K562 (cell line): ENCODE results near the gene UBE3B. TPM values are rescaled to one million over a fixed set of nuclear protein-coding genes. Genes with fewer than 3 reads are reported as not detected.

Experiments used
- ATAC-seq: fragments of 200-7000 bp; cut with Tn5 transposase; 3 replicates; pipeline ENCODE4 v1.9.1; 2020; ENCODE audit warnings: moderate library complexity
- BruUV-seq: library from RNA; stranded (reverse); fragments of 400-500 nt; replicated peaks from 2 replicates; lab custom pipeline; 2021; lab: Mats Ljungman, UMichigan
- CTCF ChIA-PET: fragments of 300-600 bp; formaldehyde crosslinking; extraction: SDS; loops from one replicate; lab custom pipeline; 2021; ENCODE audit warnings: low intra/inter-chr PET ratio; lab: Yijun Ruan, JAX
- POLR2A ChIA-PET: fragments of 300-600, 350-650 bp; sonication (Branson Sonifier 250); formaldehyde crosslinking; extraction: SDS; loops from one replicate; lab custom pipeline; 2021; ENCODE audit warnings: antibody characterized with exemption, inconsistent platforms; lab: Yijun Ruan, JAX
- DNase-seq, 4 experiments: peaks; one replicate each; pipeline versions ENCODE4 v3.0.0 to v3.0.0-alpha.2; 2011 to 2018; ENCODE audit warnings: low spot score in 3 of 4, mixed read lengths in 3 of 4; ENCODE audit errors: extremely low read depth in 1 of 4
- FAIRE-seq: peaks from 2 replicates; lab custom pipeline; 2011; peaks lifted over from hg19 to GRCh38; lab: Jason Lieb, UNC
- H2AFZ ChIP-seq: 2 replicates; pipeline ENCODE4 v1.6.0; 2011; ENCODE audit warnings: low read depth, low read length, control low read depth, inconsistent platforms
- H3K27ac ChIP-seq: fragments of 200-600 bp; 3 replicates; pipeline ENCODE4 v1.8.0; 2011; ENCODE audit warnings: low read depth, mild to moderate bottlenecking, control low read depth, inconsistent platforms, low read length, moderate library complexity, mixed read lengths; ENCODE audit errors: extremely low read depth
- H3K27me3 ChIP-seq, 2 experiments: fragments of 300-600 bp in 1 of 2; 2 replicates in 1 of 2; 3 replicates in 1 of 2; pipeline versions ENCODE4 v1.6.0 to v1.8.0; 2011; ENCODE audit warnings: inconsistent platforms in 2 of 2, low read length in 2 of 2, mild to moderate bottlenecking in 1 of 2, mixed read lengths in 1 of 2, moderate library complexity in 1 of 2; ENCODE audit not compliant: control insufficient read depth in 2 of 2, insufficient read depth in 2 of 2
- H3K36me3 ChIP-seq: fragments of 300-600 bp; 3 replicates; pipeline ENCODE4 v1.8.0; 2011; ENCODE audit warnings: mild to moderate bottlenecking, low read length, inconsistent platforms; ENCODE audit not compliant: control insufficient read depth, insufficient read depth
- H3K4me1 ChIP-seq, 2 experiments: fragments of 200-600 bp in 1 of 2; replicated peaks in 1 of 2; 2 replicates in 1 of 2; 3 replicates in 1 of 2; pipeline versions ENCODE4 v1.5.1 to v1.8.0; 2011; ENCODE audit warnings: inconsistent platforms in 2 of 2, low read length in 2 of 2, mild to moderate bottlenecking in 1 of 2, mixed read lengths in 1 of 2, moderate library complexity in 1 of 2; ENCODE audit not compliant: control insufficient read depth in 2 of 2, insufficient read depth in 2 of 2
- H3K4me2 ChIP-seq: 2 replicates; pipeline ENCODE4 v1.6.1; 2011; ENCODE audit warnings: low read length, control low read depth, inconsistent platforms, mixed read lengths; ENCODE audit not compliant: insufficient read depth
- H3K4me3 ChIP-seq: fragments of 200-600 bp; sonication (generic), shearing (Covaris generic); 2 replicates; pipeline ENCODE4 v1.5.1; 2016; ENCODE audit warnings: control low read depth, inconsistent platforms
- H3K79me2 ChIP-seq: fragments of 200-600 bp; 3 replicates; pipeline ENCODE4 v1.8.0; 2011; ENCODE audit warnings: low read length, inconsistent platforms; ENCODE audit not compliant: control insufficient read depth, insufficient read depth
- H3K9ac ChIP-seq, 2 experiments: 2 replicates each; pipeline versions ENCODE4 v1.6.0 to v1.6.1; 2011; ENCODE audit warnings: low read depth in 2 of 2, low read length in 2 of 2, control low read depth in 1 of 2, inconsistent platforms in 1 of 2, mild to moderate bottlenecking in 1 of 2, mixed read lengths in 1 of 2; ENCODE audit not compliant: insufficient read depth in 1 of 2
- H3K9me1 ChIP-seq: one replicate; pipeline ENCODE4 v1.6.0; 2011; ENCODE audit warnings: inconsistent platforms, mild to moderate bottlenecking, low read length, moderate library complexity; ENCODE audit not compliant: control insufficient read depth, insufficient read depth
- H3K9me3 ChIP-seq: replicated peaks from 2 replicates; pipeline ENCODE4 v1.5.1; 2011; ENCODE audit warnings: low read depth, low read length, inconsistent platforms; ENCODE audit not compliant: control insufficient read depth, insufficient read depth
- H4K20me1 ChIP-seq: replicated peaks from 2 replicates; pipeline ENCODE4 v1.6.1; 2011; ENCODE audit warnings: low read length, inconsistent platforms, mixed read lengths; ENCODE audit not compliant: control insufficient read depth, insufficient read depth
- EP300 ChIP-seq: IDR thresholded peaks from 2 replicates; pipeline ENCODE4 v1.6.1; 2012; ENCODE audit warnings: low read length, improper control_type of control experiment
- HDAC8 ChIP-seq: fragments of 450-650 bp; IDR thresholded peaks from 2 replicates; pipeline ENCODE4 v1.6.1; 2016; ENCODE audit warnings: mild to moderate bottlenecking, missing genetic modification characterization, moderate library complexity, missing compliant biosample characterization
- HMG20A ChIP-seq: fragments of 450-650 bp; formaldehyde crosslinking; conservative IDR thresholded peaks from 2 replicates; pipeline ENCODE4 v1.4.0; 2020; ENCODE audit warnings: mild to moderate bottlenecking, mixed read lengths
- KLF1 ChIP-seq: fragments of 450-650 bp; IDR thresholded peaks from 2 replicates; pipeline ENCODE4 v1.6.1; 2016; ENCODE audit warnings: missing genetic modification characterization, missing compliant biosample characterization
- NONO ChIP-seq, 2 experiments: fragments of 200-400 bp in 1 of 2; fragments of 450-650 bp in 1 of 2; formaldehyde crosslinking in 1 of 2; IDR thresholded peaks; 2 replicates each; pipeline ENCODE4 v1.6.1; 2017; ENCODE audit warnings: low read depth in 2 of 2, mild to moderate bottlenecking in 2 of 2, moderate library complexity in 2 of 2, low read length in 1 of 2
- OTX1 ChIP-seq: fragments of 450-650 bp; formaldehyde crosslinking; IDR thresholded peaks from 2 replicates; pipeline ENCODE4 v1.4.0; 2022; ENCODE audit warnings: mild to moderate bottlenecking
- PRPF4 ChIP-seq: fragments of 200-400 bp; formaldehyde crosslinking; IDR thresholded peaks from one replicate; pipeline ENCODE4 v1.6.1; 2017; ENCODE audit warnings: low read length, low read depth, mild to moderate bottlenecking; ENCODE audit not compliant: insufficient read depth, poor library complexity, severe bottlenecking
- RNF2 ChIP-seq: sonication (generic); IDR thresholded peaks from 2 replicates; pipeline ENCODE4 v1.6.1; 2016
- SFPQ ChIP-seq: fragments of 200-400 bp; formaldehyde crosslinking; IDR thresholded peaks from 2 replicates; pipeline ENCODE4 v1.6.1; 2017; ENCODE audit warnings: mild to moderate bottlenecking, low read depth, low read length, moderate library complexity
- SMAD3 ChIP-seq: fragments of 450-650 bp; formaldehyde crosslinking; conservative IDR thresholded peaks from 2 replicates; pipeline ENCODE4 v1.4.0; 2020; ENCODE audit warnings: mild to moderate bottlenecking
- ZHX1 ChIP-seq: fragments of 150-350 bp; conservative IDR thresholded peaks from 2 replicates; pipeline ENCODE4 v1.6.1; 2014; ENCODE audit warnings: low read length
- ZNF282 ChIP-seq: sonication (generic); formaldehyde crosslinking; IDR thresholded peaks from 2 replicates; pipeline ENCODE4 v1.8.1; 2023; ENCODE audit warnings: missing genetic modification reagents
- ZNF584 ChIP-seq: fragments of 200-800 bp; sonication (Bioruptor generic); IDR thresholded peaks from 2 replicates; pipeline ENCODE4 v1.6.1; 2016; ENCODE audit warnings: low read depth, mild to moderate bottlenecking, missing genetic modification characterization, missing compliant biosample characterization
- ZNF695 ChIP-seq: fragments of 450-650 bp; formaldehyde crosslinking; IDR thresholded peaks from 2 replicates; pipeline ENCODE4 v1.4.0; 2020; ENCODE audit warnings: mild to moderate bottlenecking, moderate library complexity
- WGBS: fragments of 100-300 bp; shearing (Covaris generic); methylation state at CpG from one replicate; pipeline ENCODE4 v1.1.6; 2016; ENCODE audit warnings: low coverage, mixed read lengths; ENCODE audit not compliant: insufficient coverage; ENCODE audit errors: missing lambda C conversion rate; 5-methylcytosine and 5-hydroxymethylcytosine counted together
- in situ Hi-C: fragments of 300-500 bp; cut with MboI; formaldehyde crosslinking; loops from 4 replicates; pipeline ENCODE4 v1.15.0; 2018; ENCODE audit warnings: inconsistent platforms, mixed read lengths
- intact Hi-C: fragments of 100-400 bp; cut with micrococcal nuclease; formaldehyde crosslinking; loops from 2 replicates; pipeline ENCODE4 v1.14.2; 2022
- polyA plus RNA-seq, 8 experiments: library from polyadenylated mRNA; depleted of rRNA in 4 of 8; stranded (reverse) in 5 of 8; unstranded in 3 of 8; fragments of >200 nt; fragmentation: Nextera tagmentation in 2 of 8; fragmentation: Illumina TruSeq in 1 of 8; extraction: Ambion mirVana in 2 of 8; extraction: Trizol in 1 of 8; gene quantifications; 2 replicates each; pipeline versions ENCODE4 v1.2.1 to v1.2.3, GENCODE V29; 2011 to 2014; ENCODE audit warnings: inconsistent platforms in 1 of 8, missing spikeins in 1 of 8
- total RNA-seq, 7 experiments: library from RNA; depleted of rRNA in 6 of 7; stranded (reverse); fragments of >200 nt in 6 of 7; fragmentation: Illumina TruSeq in 2 of 7; extraction: Trizol in 2 of 7; gene quantifications; 2 replicates each; pipeline versions ENCODE4 v1.2.1 to v1.2.3, GENCODE V29; 2011 to 2021; ENCODE audit warnings: low replicate concordance in 1 of 7

Gene UBE3B
- total and polyA plus RNA-seq, 9 of the 15 experiments (the other 6 are each of a cell fraction or from before 2014, with no cell fraction given): 7.6 to 23.6 (median 15.5) TPM

GRCh38 chr12:109510196-109510595 is 32.8 kb downstream of the UBE3B start (continued):
- TF ChIP-seq SFPQ (no peak), RNF2 (no peak)

- Histone ChIP-seq H4K20me1 (no peaks in the 10 kb centered on the region), H3K4me2 (no peak overlapping the region), H3K4me1 (no peaks in the 10 kb centered on the region), H3K4me3 (no peak overlapping the region), H3K9ac (no peak overlapping the region), H3K27ac (no peak overlapping the region), H3K9me1 (no peaks in the 10 kb centered on the region), H3K9me3 (no peaks in the 10 kb centered on the region), H3K79me2 (no peaks in the 10 kb centered on the region), H3K36me3 (peaks cover 49% of the 10 kb centered on the region; the same call in 2 of the 3 replicates), H2AFZ (no peak overlapping the region), H3K27me3 (no peaks in the 10 kb centered on the region)
- BruUV-seq: no TSS peak
- ChIA-PET CTCF (no interaction called here), POLR2A (interaction anchor here (0.6 kb wide), 2 partner anchors 302 to 831 kb away, joined by 3 read pairs; no protein-coding TSS in a partner anchor)
- ATAC-seq: no peak
- DNase-seq: no peak
- in situ Hi-C loops: no loop called here
- intact Hi-C loops: loop anchor here (10.0 kb wide), 2 partner anchors 82 to 88 kb away; no protein-coding TSS in a partner anchor
- no peak for FAIRE-seq
- WGBS: 94% methylated on average over 1 of the region's 1 CpG
- no peak for TF ChIP-seq HMG20A (CRISPR knock-in tag)
- TF ChIP-seq NONO (IDR thresholded peaks at IDR 0.05; ENCODE audit: low read depth in 2 of 2, low read length in 1 of 2): no peak
- no peak for TF ChIP-seq OTX1 (CRISPR knock-in tag)
- TF ChIP-seq ZHX1: no peak
- TF ChIP-seq SMAD3: no peak
- TF ChIP-seq EP300: no peak
- TF ChIP-seq ZNF584: no peak
- no peak for TF ChIP-seq KLF1 (tag)
- TF ChIP-seq ZNF695 (CRISPR knock-in tag): no peak
- TF ChIP-seq SFPQ: no peak
- TF ChIP-seq ZNF282: no peak
- no peak for TF ChIP-seq PRPF4
- TF ChIP-seq HDAC8: no peak
Observed at GRCh38 chr12:109512608-109513007, 35.2 kb downstream of the UBE3B start.
